ENCODE results near the gene PPP2R2C.

DNA sequence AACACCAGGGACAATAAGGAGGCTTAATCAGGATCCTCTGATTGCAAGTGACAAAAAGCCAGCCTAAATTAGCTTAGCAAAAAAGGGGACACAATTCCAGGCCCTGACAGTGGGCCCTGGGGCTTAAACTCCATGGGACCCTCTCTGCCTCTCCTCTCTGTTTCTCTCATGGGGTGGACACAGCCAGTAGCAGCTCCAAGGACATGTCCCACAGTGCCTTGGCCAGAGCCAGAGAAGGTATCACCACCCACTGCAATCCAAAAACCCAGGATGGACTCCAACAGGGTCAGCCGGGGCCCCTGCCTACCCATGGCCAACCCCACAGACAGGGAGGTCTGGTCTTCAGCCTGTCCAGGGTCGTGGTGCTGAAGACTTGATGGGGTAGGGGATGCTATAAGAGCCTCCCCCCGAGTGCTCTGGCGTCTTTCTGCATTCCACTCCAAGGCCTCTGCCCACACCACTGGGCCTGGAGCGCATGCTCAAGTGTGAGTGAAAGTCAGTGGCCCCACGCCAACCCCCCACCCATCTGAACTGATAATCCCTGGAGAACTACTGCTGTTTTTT, 19.7 kb upstream of the PPP2R2C start:
- TF ChIP-seq CTCF (IDR thresholded peaks at IDR 0.05) = no peak
- TF ChIP-seq SIN3A (IDR thresholded peaks at IDR 0.05; ENCODE audit: borderline replicate concordance, insufficient read depth, low read depth, low read length) = no peak
- TF ChIP-seq POLR2AphosphoS5 (IDR thresholded peaks at IDR 0.05; ENCODE audit: low read depth, low read length) = no peak
- TF ChIP-seq, protein P1, sequence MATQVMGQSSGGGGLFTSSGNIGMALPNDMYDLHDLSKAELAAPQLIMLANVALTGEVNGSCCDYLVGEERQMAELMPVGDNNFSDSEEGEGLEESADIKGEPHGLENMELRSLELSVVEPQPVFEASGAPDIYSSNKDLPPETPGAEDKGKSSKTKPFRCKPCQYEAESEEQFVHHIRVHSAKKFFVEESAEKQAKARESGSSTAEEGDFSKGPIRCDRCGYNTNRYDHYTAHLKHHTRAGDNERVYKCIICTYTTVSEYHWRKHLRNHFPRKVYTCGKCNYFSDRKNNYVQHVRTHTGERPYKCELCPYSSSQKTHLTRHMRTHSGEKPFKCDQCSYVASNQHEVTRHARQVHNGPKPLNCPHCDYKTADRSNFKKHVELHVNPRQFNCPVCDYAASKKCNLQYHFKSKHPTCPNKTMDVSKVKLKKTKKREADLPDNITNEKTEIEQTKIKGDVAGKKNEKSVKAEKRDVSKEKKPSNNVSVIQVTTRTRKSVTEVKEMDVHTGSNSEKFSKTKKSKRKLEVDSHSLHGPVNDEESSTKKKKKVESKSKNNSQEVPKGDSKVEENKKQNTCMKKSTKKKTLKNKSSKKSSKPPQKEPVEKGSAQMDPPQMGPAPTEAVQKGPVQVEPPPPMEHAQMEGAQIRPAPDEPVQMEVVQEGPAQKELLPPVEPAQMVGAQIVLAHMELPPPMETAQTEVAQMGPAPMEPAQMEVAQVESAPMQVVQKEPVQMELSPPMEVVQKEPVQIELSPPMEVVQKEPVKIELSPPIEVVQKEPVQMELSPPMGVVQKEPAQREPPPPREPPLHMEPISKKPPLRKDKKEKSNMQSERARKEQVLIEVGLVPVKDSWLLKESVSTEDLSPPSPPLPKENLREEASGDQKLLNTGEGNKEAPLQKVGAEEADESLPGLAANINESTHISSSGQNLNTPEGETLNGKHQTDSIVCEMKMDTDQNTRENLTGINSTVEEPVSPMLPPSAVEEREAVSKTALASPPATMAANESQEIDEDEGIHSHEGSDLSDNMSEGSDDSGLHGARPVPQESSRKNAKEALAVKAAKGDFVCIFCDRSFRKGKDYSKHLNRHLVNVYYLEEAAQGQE (IDR thresholded peaks at IDR 0.05; ENCODE audit: insufficient read depth in 1 of 2, low read depth in 2 of 2, low read length in 1 of 2) = no peak
- no peak for TF ChIP-seq TCF7L2 (IDR thresholded peaks at IDR 0.05; ENCODE audit: low read depth, low read length)
